ENCODE measurements around the gene TLL1. TPM values are rescaled to one million over a fixed set of nuclear protein-coding genes. Genes with fewer than 3 reads are reported as not detected.

Gene TLL1
- total RNA-seq, 1 donor from 2014 or later: 1.5 TPM

- ATAC-seq: no peak
These were observed 193.9 kb downstream of the TLL1 start for GRCh38 chr4:166066936-166067335.

GRCh38 chr4:166067915-166068314 lies 194.9 kb downstream of the TLL1 start:
- ATAC-seq: no peak

- no peak for ATAC-seq
These were observed 200.7 kb downstream of the TLL1 start for GRCh38 chr4:166073783-166074182.

- no peak for ATAC-seq
These were observed 202.6 kb downstream of the TLL1 start for GRCh38 chr4:166075599-166075998.

GRCh38 chr4:166077782-166078181 lies 204.7 kb downstream of the TLL1 start:
- no peak for ATAC-seq

GRCh38 chr4:166078383-166078782 lies 205.3 kb downstream of the TLL1 start:
- no peak for ATAC-seq

GRCh38 chr4:166078955-166079354 lies 205.9 kb downstream of the TLL1 start:
- no peak for ATAC-seq

- no peak for ATAC-seq
These were observed 214.5 kb downstream of the TLL1 start for GRCh38 chr4:166087569-166087968.

- ATAC-seq: no peak
These were observed 215.5 kb downstream of the TLL1 start for GRCh38 chr4:166088576-166088975.

- no peak for ATAC-seq
These were observed 218.1 kb downstream of the TLL1 start for GRCh38 chr4:166091146-166091545.

- no peak for ATAC-seq
These were observed 219.0 kb downstream of the TLL1 start for GRCh38 chr4:166091912-166092510.

- no peak for ATAC-seq
These were observed 219.8 kb downstream of the TLL1 start for GRCh38 chr4:166092797-166093290.

- no peak for ATAC-seq
These were observed 231.6 kb downstream of the TLL1 start for GRCh38 chr4:166104623-166105022.

- ATAC-seq: no peak
These were observed 248.9 kb downstream of the TLL1 start for GRCh38 chr4:166121897-166122296.

- no peak for ATAC-seq
These were observed 250.5 kb downstream of the TLL1 start for GRCh38 chr4:166123546-166123945.

- ATAC-seq: no peak
These were observed 255.4 kb downstream of the TLL1 start for GRCh38 chr4:166128403-166128802.

GRCh38 chr4:166134285-166134684 lies 261.2 kb downstream of the TLL1 start:
- ATAC-seq: no peak

- no peak for ATAC-seq
These were observed 267.9 kb downstream of the TLL1 start for GRCh38 chr4:166140951-166141350.

- no peak for ATAC-seq
These were observed 270.2 kb downstream of the TLL1 start for GRCh38 chr4:166143227-166143626.

- ATAC-seq: no peak
These were observed 271.6 kb downstream of the TLL1 start for GRCh38 chr4:166144607-166145006.

GRCh38 chr4:166146806-166147540 lies 273.9 kb downstream of the TLL1 start:
- ATAC-seq: no peak
